ENCODE measurements around the gene DBI. TPM values are rescaled to one million over a fixed set of nuclear protein-coding genes. Genes with fewer than 3 reads are reported as not detected.

The DBI gene
- total and polyA plus RNA-seq, 2 of the 8 experiments (the other 6 are each of a cell fraction or from before 2014, with no cell fraction given): 180 to 212 TPM

GRCh38 chr2:119376810-119377209 is 10.0 kb downstream of the DBI start (continued):
- TF ChIP-seq JUN (IDR thresholded peaks at IDR 0.05; ENCODE audit: low read depth, low read length) (no peak), TEAD4 (IDR thresholded peaks at IDR 0.05; ENCODE audit: low read depth, low read length) (no peak), CTCF (IDR thresholded peaks at IDR 0.05; ENCODE audit: control extremely low read depth in 1 of 3, insufficient read depth in 1 of 3, low read depth in 1 of 3, low read length in 3 of 3) (no peak), TCF12 (IDR thresholded peaks at IDR 0.05; ENCODE audit: low read depth, low read length) (no peak), SIX5 (IDR thresholded peaks at IDR 0.05; ENCODE audit: low read depth, low read length) (no peak)
